Measurements from ENCODE around the gene NOL4L. TPM values are rescaled to one million over a fixed set of nuclear protein-coding genes. Genes with fewer than 3 reads are reported as not detected.

The NOL4L gene
- polyA plus RNA-seq, 3 donors, result 1.1 to 30.9 (median 2.8) TPM

GRCh38 chr20:32437391-32438074, 147.6 kb downstream of the NOL4L start:
- Histone ChIP-seq H3K4me3 (replicated peaks in 1 of 3; ENCODE audit: low read depth in 2 of 3, low read length in 3 of 3) (no peak overlapping the region), H4K20me1 (ENCODE audit: insufficient read depth, low read length) (no peaks in the 10 kb centered on the region), H3K4me1 (ENCODE audit: control insufficient read depth in 1 of 2, insufficient read depth in 2 of 2, low read length in 2 of 2) (no peaks in the 10 kb centered on the region), H3K36me3 (replicated peaks in 1 of 2; ENCODE audit: control insufficient read depth in 1 of 2, insufficient read depth in 2 of 2, low read length in 2 of 2) (peaks cover 68 to 97% of the 10 kb centered on the region in 2 donors), H3K9me3 (replicated peaks in 1 of 2; ENCODE audit: control insufficient read depth in 1 of 2, insufficient read depth in 1 of 2, low read length in 2 of 2) (no peaks in the 10 kb centered on the region), H3K4me2 (replicated peaks; ENCODE audit: extremely low read depth, low read length, poor library complexity, severe bottlenecking) (no peak overlapping the region), H3K9ac (ENCODE audit: insufficient read depth, low read length, poor library complexity, severe bottlenecking) (no peak overlapping the region), H2AFZ (ENCODE audit: insufficient read depth, low read depth, low read length, poor library complexity, severe bottlenecking) (no peak overlapping the region), H3K27me3 (ENCODE audit: control insufficient read depth in 2 of 2, insufficient read depth in 2 of 2, low read length in 2 of 2) (no peaks in the 10 kb centered on the region), H3K79me2 (ENCODE audit: insufficient read depth, low read length) (no peaks in the 10 kb centered on the region), H3K27ac (ENCODE audit: low read depth in 1 of 2, low read length in 2 of 2) (no peak overlapping the region)
- no peak for TF ChIP-seq CTCF (IDR thresholded peaks at IDR 0.05)
- intact Hi-C loops (cut with micrococcal nuclease), result no loop called here
- no peak overlapping the region for H3K4me3 Mint-ChIP-seq
- DNase-seq, result peak in 1 of 3 donors; percentile 23
- H3K27ac Mint-ChIP-seq, result peak overlapping the region in 1 of 7 donors; percentile 77
- no peaks in the 10 kb centered on the region for H3K4me1 Mint-ChIP-seq
- no peaks in the 10 kb centered on the region for H3K9me3 Mint-ChIP-seq
- H3K27me3 Mint-ChIP-seq (ENCODE audit: low read depth in 3 of 3), result no peaks in the 10 kb centered on the region
- 68% methylated on average over 2 of the region's 5 CpGs for WGBS (ENCODE audit: insufficient coverage)
- H3K36me3 Mint-ChIP-seq, result peaks cover 65 to 82% of the 10 kb centered on the region in 2 donors

- Mint-ChIP-seq H3K27me3 (ENCODE audit: low read depth in 3 of 3) (no peaks in the 10 kb centered on the region), H3K4me3 (no peak overlapping the region), H3K4me1 (no peaks in the 10 kb centered on the region), H3K9me3 (no peaks in the 10 kb centered on the region), H3K36me3 (peaks cover 68 to 85% of the 10 kb centered on the region in 2 donors), H3K27ac (peak overlapping the region in 1 of 7 donors; percentile 27)
- Histone ChIP-seq H4K20me1 (ENCODE audit: insufficient read depth, low read length) (no peaks in the 10 kb centered on the region), H3K27me3 (ENCODE audit: control insufficient read depth in 2 of 2, insufficient read depth in 2 of 2, low read length in 2 of 2) (no peaks in the 10 kb centered on the region), H3K9ac (ENCODE audit: insufficient read depth, low read length, poor library complexity, severe bottlenecking) (no peak overlapping the region), H3K79me2 (ENCODE audit: insufficient read depth, low read length) (no peaks in the 10 kb centered on the region), H3K4me1 (ENCODE audit: control insufficient read depth in 1 of 2, insufficient read depth in 2 of 2, low read length in 2 of 2) (no peaks in the 10 kb centered on the region), H3K36me3 (replicated peaks in 1 of 2; ENCODE audit: control insufficient read depth in 1 of 2, insufficient read depth in 2 of 2, low read length in 2 of 2) (peaks cover 71 to 99% of the 10 kb centered on the region in 2 donors), H3K27ac (ENCODE audit: low read depth in 1 of 2, low read length in 2 of 2) (no peak overlapping the region), H2AFZ (ENCODE audit: insufficient read depth, low read depth, low read length, poor library complexity, severe bottlenecking) (no peak overlapping the region), H3K4me2 (replicated peaks; ENCODE audit: extremely low read depth, low read length, poor library complexity, severe bottlenecking) (no peak overlapping the region), H3K4me3 (replicated peaks in 1 of 3; ENCODE audit: low read depth in 2 of 3, low read length in 3 of 3) (no peak overlapping the region), H3K9me3 (replicated peaks in 1 of 2; ENCODE audit: control insufficient read depth in 1 of 2, insufficient read depth in 1 of 2, low read length in 2 of 2) (no peaks in the 10 kb centered on the region)
- 100% methylated on average over 5 of the region's 7 CpGs for WGBS (ENCODE audit: insufficient coverage)
- DNase-seq, result no peak
- no peak for TF ChIP-seq CTCF (IDR thresholded peaks at IDR 0.05)
- intact Hi-C loops (cut with micrococcal nuclease), result no loop called here
Measured at GRCh38 chr20:32436968-32437367, 148.2 kb downstream of the NOL4L start.

Measured in CD14-positive monocyte (primary cell).